Measurements from ENCODE around the gene CROCC. TPM values are rescaled to one million over a fixed set of nuclear protein-coding genes. Genes with fewer than 3 reads are reported as not detected.
"Not testable (repeated sequence)": the region's sequence is repeated elsewhere in the genome, so short reads cannot be mapped to it uniquely, and the experiment has no call there.

CROCC gene
- polyA plus RNA-seq, 12 donors, result 13.3 to 46.0 (median 18.7) TPM; not detected in 1

DNA sequence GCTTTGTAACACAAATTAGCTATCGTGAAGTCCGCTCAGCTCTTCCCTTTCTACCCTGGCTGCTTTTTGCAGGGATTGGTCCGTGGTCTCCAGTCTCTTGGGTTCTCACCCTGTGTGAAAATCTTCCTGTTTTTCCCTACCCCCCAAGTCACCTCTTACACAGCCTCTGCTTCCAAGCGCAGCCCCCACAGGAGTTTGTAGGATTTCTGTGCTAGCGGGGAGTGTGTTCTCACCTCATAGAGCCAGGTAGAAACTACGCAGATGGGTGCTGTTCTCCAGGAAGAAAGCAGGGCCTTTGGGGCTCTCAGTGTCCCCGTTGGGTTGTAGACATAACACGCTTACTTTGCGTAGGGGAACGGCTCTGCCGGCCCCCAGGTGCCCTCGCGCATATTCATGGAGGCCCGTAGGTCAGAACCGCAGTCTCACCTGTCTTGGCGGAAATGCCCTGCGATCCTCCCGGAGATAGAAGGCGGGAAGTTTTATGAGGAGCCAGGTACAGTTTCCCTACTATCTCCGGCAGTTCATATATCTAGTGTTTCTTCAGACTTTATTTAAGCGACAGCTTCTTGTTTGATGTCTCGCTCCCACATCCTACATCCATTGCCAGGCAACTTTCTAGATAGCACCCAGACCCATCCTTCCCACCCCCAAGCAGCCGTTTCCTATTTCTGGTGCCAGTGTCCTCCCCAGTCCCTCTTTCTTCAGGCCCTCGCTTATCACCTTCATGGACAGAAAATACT lies 25.2 kb upstream of the CROCC start:
- not testable (repeated sequence) for DNase-seq

DNA sequence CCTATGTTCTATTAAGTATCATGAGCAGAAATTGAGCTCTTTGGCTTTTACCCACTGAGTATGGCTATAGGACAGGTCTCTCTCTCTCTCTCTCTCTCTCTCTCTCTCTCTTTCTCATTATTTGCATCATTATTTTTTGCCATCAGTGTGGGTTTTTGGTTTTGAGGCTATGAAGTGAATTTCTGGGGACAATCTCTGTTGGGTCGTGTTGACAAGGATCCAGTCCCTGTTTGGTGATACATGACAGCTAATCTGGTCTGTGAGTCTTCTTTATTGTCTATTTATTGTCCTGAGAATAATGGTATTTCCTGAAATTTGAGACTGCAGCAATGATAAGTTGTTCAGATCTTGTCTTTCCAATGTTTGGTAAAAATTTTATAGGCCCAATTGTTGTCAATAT lies 24.1 kb upstream of the CROCC start:
- DNase-seq, result not testable (repeated sequence)

DNA sequence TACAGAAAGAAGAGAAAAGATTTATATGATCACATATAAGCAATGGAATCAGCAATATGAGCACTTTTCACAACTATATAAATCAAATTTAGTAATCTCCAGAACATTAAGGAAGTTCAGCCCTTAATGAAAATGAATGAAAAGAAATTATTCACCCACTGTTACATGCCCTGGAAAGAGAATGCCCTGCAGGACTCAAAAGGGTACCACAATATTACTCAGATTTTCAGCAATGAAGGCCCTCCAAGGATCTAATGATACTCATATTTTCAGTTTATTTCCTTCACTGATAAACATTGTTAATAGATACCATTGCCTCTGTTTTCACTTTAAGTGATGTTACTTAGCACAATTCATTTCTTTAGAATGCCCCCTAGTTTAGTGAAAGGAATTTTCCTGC lies 23.4 kb upstream of the CROCC start:
- DNase-seq, result not testable (repeated sequence)

DNA sequence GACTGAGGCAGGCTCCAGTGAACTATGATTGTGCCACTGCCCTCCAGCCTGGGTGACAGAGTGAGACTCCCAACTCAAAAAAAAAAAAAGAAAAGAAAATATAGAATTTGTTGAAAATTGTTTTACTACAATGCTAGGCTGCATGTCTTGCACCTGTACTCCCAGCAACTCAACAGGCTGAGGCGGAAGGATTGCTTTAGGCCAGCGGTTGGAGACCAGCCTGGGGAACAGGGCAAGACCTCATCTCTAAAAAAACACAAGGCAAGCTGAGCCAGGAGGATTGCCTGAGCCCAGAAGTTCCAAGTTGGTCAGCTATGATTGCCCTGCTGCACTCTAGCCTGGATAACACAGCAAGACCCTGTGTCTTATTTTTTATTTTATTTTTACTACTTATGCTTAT lies 22.7 kb upstream of the CROCC start:
- DNase-seq, result not testable (repeated sequence)

DNA sequence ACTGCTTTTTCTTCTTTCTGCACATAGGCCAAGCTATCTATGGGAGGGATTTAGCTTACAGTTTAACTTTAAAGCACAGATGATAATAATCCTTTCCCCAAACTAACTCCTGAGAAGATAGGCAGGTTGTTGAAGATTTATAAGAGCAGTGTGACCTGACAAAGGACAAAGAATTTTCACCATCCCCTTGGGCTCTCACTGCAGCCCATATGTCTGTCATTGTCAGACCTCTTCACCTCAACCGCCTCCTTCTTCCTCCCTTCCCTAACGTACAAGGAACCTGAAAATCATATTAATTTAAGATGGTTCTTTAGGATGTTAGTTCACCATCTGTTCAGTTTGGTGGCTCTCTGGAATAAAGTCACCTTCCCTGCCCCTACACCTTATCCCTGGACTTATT lies 21.0 kb upstream of the CROCC start:
- DNase-seq, result no peak

DNA sequence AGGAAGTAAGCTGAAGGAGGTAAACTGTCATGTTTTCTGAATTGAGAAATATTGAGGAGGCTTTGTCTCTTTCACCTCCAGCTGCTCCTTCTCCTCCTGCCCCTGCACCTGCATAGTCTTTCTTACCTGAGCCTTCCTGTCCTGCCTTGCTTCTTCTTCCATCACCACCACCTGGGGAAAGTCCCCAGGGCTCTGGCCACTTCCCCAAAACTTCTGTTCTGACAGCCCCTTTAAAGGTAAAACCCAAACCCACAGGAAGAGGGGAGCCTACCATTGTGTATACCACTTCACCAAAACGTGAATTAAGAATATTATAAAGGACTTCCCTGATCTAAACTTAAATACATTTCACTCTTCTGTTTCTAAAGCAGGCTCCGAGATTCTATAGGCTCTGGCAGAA lies 20.4 kb upstream of the CROCC start:
- DNase-seq, result not testable (repeated sequence)

DNA sequence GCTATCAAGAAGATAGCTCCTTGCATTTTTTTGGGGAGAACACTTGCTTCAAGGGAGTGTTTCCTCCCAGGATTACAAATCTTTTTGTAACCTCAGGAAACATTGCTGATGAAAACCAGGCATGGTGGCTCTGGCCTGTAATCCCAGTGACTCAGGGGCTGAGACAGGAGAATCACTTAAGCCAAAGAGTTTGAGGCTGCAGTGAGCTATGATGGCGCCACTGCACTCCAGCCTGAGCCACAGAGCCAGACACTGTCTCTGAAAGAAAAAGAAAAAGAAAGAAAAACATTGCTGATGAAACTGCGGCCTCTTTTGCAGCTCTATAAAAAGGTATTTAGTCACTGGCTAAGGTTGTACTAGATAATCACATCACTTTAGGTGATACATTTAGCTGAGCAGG lies 18.7 kb upstream of the CROCC start:
- no peak for DNase-seq

DNA sequence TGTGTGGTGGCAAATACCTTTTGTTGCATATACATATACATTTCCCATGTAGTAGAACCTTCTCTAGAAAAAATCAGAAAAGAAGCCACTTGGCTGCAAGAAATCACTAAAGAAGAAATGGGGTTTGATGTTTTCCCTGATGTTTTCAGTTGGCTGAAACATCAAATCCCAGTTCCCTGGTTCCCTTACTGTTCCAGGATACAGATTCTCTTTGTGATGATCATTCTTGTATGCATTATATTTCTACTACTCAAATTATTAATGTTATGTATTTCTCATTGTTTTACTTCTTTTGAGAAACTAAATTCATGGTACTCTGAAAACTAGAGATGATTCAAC lies 18.3 kb upstream of the CROCC start:
- no peak for DNase-seq

DNA sequence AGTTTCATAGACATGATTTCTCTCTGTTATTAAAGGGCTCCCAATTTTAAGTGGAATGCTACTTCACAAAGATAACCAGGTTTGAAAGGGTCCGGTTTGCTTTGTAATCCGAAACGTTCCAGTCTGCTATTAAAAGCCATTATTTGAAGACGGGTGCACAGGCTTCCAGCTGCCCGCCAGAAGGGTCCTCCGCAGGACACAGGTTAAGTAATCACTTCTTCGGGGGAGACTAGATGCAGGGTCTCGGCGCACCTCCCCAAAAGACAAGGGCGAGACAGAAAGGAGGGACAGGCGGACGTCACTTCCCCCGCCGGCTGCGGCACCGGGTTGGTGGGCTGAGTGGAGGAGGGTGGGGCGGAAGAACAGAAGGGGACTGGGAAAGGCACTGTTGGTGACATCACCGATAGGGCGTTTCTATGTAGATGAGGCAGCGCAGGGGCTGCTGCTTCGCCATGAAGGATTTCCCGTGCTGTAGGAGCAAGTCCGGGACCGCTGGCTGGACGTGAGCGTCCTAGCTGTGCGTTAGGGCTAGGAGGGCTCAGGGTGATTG lies 17.1 kb upstream of the CROCC start:
- peak; percentile 96 for DNase-seq

DNA sequence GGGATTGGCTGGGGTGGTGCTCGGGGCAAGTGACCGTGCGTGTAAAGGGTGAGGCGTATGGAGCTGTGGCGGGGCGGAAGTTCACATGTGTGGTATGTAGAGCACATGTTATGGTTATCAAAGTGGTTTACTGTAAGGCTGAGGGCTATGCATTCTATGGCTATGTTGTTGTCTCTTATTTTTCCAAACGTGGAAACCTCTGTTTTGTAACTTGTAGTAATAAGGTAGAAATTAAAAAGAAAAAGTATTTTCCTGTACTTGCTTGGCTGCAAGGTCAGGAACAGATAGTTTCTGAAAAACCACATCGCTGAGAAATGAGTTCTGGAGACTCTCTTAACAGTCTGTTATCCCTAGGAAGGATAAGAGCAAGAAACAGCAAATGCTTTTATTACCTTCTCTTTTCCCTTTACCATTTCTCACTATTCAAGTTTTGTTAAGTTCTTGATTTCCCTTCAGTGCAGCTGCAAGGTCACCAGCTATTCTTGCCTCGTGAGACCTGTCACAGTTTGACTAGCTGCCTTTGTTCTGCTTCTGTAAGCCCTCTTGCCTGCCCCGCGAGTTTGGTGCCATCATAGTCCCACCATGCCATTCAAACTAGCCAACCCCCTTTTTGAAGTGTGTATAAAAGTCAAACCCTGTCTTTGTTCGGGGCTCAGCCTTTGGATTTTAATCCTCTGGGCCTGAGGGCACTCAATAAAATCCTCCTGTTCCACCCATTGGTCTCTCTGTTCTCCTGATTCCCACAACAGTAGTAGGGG lies 16.4 kb upstream of the CROCC start:
- DNase-seq, result no peak

DNA sequence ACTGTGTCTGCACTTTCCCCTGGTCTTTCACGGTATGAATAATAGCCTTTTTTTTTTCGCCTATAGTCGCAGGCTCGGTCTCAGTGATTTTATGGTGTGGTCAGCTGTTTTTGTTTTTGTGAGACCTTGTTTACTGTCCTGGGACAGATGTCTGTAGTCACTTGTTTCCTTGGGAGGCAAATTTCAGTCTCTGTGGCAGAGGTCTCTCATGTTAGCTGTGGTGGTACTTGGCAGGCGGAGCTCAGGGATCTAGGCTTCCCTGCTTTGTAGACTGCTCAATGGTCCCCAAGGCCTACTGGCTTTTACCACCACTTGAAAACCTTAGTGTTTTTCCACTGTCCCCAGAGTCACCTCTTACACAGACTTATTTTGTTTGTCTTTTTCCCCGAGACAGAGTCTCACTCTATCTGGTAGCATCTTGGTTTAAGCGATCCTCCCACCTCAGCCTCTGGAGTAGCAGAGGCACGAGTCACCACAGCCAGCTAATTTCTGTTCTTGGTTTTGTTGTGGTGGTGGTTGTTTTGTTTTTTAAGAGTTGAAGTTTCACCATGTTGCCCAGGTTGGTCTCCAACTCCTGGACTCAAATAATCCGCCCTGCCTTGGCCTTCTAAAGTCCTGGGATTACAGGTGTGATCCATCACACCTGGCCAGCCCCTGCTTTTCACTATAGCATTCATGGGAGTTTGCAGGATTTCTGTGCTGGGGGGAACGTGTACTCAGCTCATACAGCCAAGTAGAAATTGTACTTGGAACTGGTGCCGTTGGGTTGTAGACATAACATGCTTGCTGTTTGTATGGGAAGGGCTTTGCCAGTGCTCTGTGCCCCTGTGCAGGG lies 15.6 kb upstream of the CROCC start:
- DNase-seq, result no peak

DNA sequence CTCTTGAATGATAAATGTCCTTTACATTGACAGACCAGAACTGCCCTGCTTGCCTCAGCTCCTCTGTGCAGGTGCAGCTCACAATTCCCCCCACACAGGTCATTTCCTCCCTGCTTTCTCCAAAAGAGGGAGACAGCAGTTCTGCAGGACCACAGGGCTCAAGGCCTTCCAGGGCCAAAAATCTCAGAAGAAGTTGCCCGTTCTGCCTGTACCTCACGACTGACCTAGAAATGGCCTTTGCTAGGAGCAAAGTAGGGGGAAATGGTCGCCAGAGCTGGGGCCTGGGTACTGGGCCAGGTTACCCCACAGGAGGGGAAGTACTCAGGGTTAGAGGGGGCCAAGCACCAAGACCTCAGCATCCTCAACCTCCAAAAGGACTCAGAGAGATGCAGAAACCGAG lies 14.9 kb upstream of the CROCC start:
- no peak for DNase-seq

DNA sequence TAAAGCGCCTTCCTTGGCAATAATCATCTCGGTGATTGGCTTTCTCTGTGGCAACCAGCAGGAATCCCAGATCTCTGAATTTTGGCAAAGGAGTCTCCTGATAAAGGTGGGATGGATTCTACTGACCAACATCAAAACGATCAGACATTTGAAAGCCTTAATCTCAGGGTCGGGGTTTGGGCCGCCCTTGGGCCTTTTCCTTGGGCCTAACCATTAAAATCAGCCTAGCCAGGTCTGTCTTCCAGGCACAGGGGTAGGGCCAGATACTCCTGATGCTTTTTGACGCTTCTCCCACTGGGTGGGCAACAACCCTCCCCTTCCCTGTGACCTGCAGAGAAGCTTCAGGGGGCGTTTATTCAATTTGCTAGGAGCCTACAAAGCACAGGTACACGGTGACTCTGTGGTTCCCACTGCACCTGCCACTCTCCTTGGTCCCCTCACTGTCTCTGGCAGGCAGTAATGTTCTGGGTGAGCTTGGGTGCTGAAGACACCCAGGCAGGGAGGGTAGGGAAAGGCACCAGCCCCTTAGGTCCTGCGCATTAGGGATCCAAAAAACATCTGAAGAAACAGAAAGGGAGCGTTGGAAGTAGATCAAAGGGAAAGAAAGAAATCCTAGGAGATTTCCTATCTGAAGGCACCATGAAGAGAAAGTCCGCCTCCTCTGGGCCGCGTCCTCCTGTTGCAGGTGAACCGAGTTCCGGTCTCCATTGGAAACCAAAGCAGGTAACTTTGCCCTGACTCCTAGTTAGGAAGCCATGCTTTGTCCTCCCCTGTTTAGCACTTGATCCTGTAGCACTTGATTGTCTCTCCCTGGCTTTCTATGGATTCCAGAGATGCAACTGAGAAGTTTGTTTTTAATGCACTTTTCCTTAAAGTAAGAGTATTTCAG lies 13.6 kb upstream of the CROCC start:
- DNase-seq, result no peak

DNA sequence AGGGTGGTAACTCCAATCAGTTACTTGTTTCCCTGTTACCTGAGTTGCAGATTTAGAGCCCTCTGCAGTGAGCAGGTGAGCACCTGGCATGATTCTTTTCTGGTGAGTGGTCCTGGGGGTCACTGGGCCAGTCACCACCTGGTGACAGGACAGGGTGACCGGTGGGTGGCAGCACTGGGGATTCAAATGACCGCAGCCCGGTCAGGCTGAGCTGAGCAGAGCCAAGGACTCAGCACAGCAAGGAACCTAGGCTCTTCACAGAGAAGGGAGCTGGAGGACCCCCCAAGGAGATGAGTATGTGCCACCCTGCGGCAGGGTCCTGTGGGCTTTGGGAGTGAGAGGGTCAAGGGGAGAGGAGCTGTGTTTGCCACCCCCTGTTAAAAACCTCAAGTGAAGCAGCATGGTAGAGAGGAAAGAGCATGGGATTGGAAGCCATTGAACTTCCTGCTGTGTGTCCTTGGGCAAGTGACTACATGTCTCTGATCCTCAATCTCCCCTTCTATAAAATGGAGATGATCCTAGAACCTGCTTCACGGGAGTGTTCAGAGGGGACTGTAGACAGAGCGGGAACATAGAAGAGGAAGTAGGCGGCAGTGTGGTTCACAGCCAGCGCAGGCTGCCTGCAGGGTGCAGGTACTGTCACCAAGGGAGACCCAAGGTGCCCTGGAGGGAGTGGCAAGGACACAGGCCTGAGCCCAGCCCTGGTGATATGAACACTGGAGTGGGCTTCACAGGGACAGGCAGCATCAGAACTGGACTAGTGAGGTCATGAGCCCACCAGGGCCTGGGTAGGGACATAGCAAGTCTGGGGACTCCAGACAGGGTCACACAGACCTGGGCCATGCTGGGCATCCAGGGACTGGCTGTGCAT lies 9.6 kb upstream of the CROCC start:
- not testable (repeated sequence) for DNase-seq

DNA sequence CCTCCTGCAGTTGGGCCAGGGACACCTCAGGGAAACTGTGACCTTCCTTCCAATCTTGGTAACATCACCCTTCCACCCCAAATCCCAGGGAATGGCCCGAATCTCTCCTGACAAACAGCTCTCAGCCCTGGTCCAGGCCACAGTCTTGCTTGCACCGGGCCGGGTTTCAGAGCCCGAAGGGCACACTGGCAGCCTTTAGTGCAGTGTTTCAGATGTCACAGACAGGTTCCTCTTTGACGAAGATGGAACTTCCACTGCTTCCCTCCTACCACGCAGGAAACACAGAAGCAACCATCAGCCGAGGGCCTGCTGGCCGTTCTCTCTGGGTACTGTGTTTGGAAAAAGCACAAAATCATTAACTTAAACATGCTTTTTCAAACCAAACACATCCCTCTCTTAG lies 9.0 kb upstream of the CROCC start:
- not testable (repeated sequence) for DNase-seq

DNA sequence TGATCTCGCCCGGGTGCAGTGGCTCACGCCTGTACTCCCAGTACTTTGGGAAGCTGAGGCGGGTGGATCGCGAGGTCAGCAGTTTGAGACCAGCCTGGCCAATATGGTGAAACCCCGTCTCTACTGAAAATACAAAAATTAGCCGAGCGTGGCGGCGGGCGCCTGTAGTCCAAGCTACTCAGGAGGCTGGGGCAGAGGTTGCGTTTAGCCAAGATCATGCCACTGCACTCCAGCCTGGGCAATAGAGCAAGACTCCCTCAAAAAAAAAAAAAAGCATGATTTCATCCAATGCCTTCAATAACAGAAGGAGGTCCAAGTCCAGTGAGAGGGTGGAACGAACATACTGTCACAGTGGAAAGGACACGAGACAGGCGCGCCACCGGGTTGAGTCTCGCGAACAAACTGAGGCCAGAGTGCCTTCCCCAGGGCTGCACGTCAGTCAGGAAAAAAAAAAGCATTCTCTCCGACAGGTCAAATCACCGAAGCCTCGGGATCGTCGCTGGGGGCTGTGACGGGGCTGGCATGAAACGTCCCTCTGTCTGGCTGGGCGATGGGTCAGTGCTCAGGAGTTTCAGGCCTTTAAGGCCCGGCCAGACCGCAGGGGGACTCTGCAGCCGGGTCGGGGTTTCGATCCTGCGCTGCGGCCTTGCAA lies 8.4 kb upstream of the CROCC start:
- no peak for DNase-seq

DNA sequence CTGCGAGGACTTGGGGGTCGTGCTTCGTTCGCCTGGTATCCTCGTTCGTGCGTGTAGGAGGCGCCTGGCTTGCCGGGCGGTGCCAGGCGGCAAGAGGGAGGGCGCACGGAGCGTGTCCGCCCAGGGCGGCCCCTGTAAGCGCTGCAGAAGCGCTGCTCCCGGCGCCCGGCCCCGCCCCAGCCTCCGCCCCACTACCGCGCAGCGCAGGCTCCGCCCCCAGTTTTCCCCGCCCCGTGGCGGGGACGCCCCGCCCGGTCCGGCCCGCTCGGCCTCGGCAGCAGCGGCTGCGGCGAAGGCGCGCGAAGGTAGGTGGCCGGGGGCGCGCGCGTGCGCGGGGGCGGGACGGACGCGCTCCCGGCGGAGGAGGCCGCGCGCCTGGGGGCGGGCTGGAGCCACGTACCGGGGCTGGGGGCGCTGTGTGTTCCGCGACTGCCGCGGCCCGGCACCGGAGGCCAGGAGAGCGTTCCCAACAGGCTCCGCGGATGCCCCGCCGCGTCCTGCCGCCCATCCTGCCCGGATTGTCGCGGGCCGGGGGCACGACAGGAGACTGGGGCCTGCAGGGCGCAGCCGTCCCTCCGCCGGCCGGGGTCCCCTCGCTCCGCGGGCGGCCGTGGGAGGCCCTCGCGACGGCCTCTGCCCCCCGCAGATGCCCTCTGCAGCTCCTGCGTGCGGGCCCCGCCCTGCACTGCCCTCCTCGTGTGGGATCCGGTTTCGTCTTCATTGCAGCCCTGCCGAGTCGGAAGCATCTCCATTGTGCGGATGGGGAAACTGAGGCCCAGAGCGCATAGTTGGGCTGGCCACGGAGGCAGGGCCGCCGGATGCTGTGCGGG lies 7.7 kb upstream of the CROCC start:
- DNase-seq, result peak; percentile 94

DNA sequence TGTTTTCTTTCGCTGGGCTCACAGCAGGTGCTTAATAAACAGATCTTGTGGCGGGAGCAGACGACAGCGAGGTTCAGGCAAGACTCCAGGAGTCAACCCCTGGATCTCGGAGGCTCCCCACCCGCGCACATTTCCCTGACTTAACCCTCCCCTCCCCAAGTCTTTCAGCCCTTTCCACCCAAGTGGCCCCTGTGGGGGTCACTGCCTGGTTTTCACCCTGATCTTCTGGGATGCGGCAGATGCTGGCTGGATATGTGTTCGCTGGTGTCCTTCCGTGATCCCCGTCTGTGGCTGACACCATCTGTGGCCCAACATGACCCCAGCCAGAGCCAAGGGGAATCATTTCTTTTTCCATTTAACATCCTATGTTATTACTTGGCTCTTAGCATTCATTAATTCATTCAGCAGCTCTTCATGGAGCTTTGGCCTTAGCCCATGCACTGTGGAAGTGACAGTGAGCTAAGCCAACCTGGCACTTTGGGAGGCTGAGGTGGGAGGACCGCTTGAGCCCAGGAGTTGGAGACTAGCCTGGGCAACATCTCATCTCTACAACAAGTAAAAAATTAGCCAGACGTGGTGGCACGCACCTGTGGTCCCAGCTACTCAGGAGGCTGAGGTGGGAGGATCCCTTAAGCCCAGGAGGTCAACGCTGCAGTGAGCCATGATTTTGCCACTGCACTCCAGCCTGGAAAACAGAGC lies 6.7 kb upstream of the CROCC start:
- DNase-seq, result not testable (repeated sequence)
